HG03060 (cell line): ENCODE measurements around the gene POLR1E.
"Not testable (repeated sequence)": the region's sequence is repeated elsewhere in the genome, so short reads cannot be mapped to it uniquely, and the experiment has no call there.

Experiments
- ATAC-seq: cut with Tn5 transposase; IDR thresholded peaks from one replicate; pipeline ENCODE4 v1.9.1; 2021; ENCODE audit warnings: low read depth, moderate number of reproducible peaks; ENCODE audit not compliant: unreplicated experiment

Gene POLR1E

DNA sequence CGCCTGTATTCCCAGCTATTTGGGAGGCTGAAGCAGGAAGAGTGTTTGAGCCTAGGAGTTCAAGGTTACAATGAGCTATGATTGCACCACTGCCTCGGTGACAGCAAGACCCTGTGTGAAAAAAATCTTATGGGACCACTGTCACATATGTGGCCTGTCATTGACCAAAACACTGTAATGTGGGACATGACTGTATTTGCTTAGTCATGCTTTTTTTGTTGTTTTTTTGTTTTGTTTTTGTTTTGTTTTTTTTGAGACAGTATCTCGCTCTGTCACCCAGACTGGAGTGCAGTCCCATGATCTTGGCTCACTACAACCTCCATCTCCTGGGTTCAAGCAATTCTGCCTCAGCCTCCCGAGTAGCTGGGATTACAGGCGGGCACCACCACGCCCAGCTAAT, 13.5 kb downstream of the POLR1E start:
- no peak for ATAC-seq

DNA sequence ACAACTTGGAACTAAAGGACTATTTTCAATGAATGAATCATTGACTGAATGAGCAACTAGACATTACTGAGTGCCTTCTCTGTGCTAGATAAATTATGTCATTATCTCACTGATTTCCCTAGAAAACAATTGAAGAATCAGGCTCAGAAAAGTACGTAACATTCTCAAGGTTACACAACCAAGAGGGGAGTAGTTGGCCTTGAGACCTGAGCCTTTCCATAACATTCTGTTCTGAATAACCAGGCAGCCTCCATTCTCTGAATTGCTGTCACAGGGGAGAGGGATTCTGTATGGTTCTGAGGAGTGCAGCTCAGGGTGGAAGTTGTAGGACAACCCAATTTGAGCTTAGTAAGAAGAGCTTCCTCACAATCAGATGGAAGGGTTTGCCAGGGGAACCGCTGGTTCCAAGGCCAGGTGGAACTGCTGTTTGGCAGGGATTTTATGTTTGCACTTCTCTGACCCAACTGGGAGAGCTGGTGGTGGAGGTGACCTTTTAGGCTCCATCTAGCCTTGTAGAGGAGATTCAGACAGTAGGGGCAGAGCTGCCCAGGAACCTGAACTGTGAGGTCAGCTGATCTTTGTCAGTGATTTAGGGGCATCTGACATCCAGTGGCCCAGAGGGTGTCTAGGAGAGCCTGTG, 16.3 kb downstream of the POLR1E start:
- no peak for ATAC-seq

DNA sequence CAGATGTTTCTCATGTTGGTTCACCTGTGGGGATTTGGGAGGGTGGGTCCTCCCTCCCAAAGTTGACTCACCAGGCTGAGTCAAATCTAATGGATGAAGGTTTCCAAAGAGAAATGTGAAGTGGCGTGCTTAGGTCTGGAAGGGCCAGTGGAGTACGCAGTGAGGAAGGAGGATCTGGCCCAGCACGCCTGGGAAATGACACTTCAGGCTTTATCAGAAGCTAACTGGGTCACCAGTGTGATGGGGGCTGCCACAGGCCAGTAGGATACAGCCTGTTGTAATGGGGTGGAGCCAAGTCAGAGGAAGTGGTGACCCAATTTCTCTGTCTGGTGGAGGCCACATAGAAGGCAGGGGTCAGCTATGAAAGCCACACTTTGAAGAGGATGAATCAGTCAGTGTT, 18.0 kb downstream of the POLR1E start:
- no peak for ATAC-seq

DNA sequence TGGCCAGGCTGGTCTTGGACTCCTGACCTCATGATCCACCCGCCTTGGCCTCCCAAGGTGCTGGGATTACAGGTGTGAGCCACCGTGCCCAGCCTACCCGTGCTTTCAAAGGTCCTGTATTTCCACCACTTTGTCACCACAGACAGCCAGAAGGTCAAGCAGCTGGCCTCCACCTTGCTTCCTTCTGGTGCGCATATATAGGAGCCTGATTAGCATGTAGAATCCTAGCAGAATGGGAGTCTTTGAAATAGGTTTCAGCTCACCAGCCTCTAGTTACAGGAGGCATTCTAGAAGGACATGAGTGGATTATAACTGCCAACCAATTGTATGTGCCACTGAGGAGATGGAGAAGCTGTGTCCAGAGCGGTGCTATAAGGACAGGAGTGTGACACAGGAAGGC, 18.9 kb downstream of the POLR1E start:
- ATAC-seq, result no peak

DNA sequence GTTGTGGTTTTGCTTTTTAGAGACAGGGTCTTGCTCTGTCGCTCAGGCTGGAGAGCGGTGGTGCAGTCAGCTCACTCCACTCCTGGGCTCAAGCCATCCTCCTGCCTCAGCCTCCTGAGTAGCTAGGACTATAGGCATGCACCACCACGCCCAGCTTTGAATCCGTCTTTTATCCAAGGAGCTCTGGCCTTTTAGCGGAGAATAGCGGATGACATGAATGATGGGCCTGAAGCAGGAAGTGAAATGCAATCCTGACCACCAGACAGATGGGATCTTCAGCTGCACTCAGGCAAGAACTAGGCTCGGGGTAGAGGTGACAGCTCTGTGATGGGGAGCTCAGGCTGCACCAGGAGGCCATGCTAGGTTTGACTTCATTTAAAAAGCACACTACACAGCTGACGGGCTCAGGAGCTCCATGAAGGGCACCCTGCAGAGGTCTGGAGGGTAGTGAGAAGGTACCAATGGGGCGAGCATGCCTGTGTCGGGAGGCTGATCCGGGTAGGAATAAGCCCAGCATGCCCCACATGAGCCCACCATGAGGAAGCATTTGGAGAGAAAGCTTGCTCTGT, 21.9 kb downstream of the POLR1E start:
- ATAC-seq, result no peak

DNA sequence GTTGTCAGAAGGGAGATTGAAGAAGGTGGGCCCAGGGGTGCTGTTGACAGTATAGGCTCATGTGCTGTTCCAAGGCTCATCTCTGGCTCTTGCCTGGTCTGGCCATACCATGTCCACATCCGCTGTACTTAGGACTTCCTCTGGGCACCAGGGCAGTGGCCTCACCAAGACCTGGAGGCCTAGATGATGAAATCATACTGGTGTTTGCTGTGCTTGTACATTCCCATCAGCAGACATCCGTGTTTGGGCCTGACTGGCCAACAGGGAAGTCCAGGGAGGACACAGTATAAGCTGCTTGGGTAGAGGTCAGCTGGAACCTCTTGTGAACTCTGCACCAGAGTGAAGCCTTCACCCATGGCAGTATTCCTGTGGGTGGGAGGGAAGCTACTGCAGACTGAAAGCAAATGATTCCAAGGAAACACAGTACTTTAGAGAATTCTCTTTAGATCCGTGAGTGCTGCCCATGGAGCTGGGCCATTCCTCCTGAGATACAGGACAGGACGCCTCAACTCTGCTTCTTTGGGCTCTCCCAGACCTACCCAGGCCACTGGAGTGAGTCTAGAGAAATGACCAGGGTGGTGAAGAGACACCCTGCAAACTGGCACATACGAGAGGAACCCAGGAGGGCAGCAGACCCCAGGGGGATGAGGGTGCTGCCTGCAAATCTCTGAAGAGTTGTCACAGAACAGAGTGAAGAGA, 22.5 kb downstream of the POLR1E start:
- no peak for ATAC-seq

DNA sequence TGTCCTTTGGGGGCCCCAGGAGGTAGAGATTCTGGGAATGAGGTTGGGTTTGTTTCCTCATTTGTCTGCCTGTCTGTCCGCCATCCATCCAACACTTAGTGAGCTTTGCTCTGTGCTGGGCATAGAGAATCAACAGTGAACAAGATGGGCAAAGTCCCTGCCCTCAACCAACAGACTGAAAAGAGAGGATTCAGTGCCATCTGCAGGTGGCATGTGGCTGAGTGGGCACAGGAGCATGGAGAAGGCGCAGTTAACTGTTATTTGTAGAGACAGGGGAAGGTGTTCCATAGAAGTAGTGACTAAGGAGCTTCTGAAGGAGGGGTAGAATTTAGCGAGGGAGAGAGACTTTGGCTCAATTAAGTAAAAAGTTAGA, 23.1 kb downstream of the POLR1E start:
- no peak for ATAC-seq

DNA sequence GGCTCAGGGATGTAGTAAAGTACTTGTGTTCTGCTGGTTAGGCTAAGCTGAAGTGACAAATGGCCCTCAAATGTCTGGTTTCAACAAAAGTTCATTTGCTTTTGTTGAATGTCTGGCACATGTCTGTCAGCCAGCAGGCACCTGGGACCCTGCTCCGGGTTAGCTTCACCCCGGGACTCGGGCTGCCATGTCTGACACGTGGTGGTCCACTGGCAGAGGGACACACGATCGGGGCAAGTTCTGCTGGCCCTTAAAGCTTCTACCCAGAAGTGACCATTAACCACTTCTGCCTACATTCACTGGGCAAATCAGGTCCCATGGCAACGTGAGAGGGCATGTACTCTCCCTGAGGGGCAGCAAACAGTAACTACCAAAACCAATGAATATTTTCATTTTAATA, 23.8 kb downstream of the POLR1E start:
- no peak for ATAC-seq

DNA sequence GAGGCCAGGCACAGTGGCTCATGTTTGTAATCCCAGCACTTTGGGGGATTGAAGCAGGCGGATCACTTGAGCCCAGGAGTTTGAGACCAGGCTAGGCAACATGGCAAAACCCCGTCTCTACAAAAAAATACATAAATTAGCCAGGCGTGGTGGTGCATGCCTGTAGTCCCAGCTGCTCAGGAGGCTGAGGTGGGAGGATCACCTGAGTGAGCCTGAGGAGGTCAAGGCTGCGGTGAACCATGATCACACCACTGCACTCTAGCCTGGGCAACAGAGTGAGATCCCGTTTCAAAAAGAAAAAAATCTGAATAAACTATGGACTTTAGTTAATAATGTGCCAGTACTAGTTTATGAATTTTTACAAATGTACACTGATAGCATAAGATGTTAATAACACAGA, 24.3 kb downstream of the POLR1E start:
- not testable (repeated sequence) for ATAC-seq

DNA sequence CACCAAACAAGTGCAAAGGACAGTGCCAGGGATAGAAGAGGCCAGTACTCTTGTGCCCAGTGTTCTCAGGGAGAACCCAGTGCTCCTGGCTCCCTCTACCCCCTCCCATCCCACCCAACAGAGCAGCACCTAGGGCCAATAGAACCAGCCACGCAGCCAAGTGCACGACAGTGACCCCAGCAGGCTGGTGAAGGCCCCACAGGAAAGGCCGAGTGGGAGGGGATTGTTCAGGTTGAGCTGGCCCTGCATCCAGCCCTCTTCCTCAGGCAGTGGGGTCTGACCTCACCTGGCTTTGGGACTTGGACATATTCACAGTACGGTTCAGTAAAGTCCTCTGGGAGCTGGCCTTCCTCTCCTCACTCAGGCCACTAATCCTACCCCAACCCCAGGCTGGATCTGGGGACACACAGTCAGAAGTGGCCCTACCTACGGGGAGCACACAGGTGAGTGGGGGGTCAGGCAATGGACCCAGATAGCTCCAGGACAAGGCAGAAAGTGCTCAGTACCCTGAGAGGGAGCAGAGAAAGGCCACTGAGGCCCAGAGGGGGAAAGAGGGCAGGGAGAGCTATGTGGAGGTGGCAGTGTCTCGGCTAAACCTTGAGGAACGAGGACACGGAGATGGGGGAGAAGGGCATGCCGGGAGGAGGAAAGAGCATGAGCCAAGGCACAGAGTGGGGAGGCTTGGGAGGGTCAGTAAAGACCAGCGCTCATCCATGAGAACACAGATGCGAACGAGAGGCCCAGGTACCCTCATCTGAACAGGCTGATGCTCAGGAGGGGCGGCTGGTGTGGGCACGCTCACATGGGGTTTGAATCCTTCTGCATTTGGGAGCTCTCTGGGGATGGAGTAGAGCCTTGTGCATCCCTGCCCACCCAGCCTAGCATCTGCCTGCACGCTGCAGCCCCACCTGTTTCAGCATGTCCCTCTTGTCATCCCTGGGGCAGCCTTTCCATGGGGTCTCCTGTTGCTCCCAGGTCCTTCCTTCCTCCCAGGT, 25.6 kb downstream of the POLR1E start:
- no peak for ATAC-seq

DNA sequence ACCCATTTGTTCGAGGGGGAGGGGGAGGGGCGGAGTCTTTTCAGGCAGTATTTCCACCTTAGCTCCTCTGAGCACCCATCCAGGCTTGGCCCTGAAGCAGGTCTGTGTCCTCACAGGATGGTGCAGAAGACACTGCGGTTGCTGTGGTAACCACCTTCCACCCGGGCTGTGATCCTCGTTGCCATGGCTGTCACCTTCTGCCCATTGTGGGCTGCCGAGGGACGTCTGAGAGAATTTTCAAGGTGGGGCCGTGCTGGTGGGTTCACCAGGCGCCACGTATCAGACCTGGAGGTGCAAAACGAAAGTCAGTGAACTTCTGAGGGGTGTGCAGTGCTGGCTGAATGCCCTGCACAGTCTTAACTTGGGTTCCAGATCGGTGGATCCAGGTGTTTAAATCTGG, 26.7 kb downstream of the POLR1E start:
- no peak for ATAC-seq

DNA sequence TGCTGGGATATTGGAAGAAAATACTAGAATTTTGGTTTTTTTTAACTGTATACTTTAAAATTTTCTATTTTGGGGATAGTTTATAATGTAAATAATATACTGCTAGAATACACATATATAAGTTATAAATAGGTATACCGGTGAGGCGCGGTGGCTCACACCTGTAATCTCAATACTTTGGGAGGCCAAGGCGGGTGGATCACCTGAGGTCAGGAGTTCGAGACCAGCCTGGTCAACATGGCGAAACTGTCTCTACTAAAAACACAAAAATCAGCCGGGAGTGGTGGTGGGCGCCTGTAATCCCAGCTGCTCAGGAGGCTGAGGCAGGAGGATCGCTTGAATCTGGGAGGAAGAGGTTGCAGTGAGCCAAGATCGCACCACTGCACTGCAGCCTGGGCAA, 28.7 kb downstream of the POLR1E start:
- ATAC-seq, result not testable (repeated sequence)

DNA sequence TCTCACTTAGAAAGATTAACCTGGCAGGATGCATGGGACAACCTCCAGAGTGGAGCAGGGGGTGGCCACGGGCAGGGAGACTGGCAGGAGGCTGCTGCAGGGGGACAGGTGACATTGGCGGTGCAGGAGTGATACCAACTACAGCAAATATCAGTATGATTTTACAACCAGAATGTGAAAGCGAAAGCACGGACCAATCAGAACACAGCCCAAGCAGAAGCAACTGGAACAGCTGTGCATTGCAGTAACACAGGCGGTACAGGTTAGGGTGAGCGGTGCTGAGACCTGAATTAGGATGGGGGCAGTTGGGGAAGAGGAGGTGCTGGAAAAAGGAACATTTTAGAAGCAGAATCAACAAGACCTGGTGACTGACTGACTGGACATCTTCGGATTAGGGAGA, 29.3 kb downstream of the POLR1E start:
- ATAC-seq, result no peak

DNA sequence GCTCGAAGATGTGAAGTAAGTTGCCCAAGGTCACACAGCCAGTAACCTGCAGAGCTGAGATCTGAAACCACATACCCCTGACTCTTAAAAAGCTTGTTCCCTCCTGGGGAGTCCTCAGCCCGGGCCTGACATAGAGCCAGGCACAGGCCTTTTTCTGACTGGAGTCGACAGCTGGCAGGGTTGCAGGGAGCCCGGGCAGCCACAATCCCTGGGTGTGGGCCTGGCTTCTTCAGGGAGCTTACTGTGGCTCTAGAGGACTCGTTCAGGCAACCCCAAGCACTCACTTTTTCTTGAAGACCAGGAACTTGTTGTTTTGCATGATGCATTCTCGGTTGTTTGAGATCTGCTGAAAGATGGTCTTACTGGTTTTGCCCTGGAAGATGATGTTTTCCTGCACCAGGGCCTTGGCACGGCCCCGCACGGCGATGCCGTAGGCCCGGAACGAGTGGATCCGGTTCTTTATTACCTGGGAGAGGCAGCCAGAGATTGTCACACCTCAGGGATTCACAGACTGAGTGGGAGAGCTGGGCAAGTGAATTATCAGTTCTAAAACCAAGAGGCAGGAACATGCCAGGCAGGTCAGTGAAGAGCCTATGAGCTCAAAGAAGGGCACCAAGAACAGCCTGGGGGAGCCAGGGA, 30.0 kb downstream of the POLR1E start:
- ATAC-seq, result no peak

DNA sequence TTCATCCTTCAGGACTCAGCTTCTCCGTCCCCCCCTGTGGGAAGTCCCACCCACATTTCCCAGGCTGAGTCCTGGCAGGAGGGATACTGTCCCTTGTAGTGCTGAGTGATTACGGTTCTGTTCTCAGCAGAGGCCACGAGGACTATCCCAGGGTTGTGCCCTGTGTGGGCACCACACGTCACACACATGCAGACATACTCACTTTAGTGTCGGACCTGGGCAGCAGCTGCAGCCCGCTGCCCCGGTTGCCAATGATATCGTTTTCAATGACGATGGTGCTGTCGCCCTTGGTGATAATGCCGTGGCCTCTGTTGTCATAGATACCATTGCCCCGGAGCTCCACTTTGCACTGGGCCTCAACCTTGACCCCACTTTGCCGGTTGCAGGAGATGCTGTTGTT, 32.2 kb downstream of the POLR1E start:
- ATAC-seq, result no peak

DNA sequence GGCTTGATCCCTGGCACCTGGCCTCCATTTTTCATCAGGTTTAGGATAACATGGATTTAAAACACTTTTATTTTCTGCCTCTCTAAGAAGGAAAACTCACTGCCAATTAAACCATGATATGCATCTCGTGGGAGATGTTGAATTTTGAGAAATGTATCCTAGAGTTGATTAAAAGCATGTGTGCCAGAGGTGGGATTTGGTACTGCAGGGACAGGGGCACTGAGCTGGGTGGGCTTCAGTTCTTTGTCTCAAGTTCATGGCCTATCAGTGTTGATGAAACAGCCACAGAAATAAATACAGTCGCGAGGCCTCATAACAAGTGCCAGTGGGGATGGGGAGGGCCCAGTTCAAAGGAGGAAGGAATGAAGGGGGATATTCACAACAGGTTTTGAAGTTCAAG, 34.9 kb downstream of the POLR1E start:
- no peak for ATAC-seq

DNA sequence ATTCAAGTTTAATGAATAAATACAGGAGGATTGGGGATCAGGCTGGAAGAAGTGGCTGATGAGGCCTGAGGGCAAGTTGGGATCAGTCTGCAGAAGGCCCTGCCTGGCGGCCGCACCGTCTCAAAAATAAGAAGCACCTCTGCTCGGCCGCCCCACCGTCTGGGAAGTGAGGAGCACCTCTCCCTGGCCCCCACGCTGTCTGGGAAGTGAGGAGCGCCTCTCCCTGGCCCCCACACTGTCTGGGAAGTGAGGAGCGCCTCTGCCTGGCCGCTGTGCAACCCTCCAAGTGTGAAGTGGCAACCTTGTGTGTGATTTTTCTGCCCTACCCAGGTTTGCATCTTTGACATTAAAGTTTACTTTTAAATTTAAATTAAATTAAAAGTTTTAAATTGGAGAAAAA, 35.4 kb downstream of the POLR1E start:
- ATAC-seq, result no peak

DNA sequence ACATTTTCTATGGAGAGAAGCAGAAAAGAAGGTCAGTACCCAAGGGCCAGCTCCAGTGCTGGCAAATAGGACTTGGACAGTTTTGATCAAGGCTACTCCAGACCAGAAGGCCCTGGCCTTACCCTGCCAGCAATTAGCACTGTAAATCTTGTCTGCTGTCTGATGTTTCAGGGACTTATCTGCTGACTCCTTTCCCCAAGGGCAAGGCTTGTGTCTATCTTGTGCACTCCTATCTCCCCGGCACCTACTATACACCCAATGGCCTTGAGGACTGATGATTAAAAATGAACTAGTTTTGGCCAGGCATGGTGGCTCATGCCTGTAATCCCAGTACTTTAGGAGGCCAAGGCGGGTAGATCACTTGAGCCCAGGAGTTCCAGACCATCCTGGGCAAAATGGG, 37.2 kb downstream of the POLR1E start:
- ATAC-seq, result no peak

DNA sequence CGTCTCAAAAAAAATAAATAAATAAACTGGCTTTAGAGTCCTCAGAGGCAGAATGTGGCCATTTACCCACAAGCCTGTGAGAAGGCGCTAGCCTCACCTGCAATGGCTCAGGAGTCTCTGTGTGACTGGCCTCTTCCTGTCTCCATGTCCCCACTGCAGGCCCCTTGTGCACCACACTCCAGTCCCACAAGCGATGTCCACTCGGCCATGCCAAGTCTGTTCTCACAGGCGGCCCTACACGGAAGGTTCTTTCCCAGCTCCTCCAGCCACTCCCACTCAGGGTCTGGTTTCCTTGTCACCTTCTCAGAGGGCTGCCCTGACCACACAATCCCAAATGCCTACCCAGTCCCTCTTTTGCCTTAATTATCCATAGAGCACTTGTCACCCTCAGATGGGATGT, 38.2 kb downstream of the POLR1E start:
- no peak for ATAC-seq

DNA sequence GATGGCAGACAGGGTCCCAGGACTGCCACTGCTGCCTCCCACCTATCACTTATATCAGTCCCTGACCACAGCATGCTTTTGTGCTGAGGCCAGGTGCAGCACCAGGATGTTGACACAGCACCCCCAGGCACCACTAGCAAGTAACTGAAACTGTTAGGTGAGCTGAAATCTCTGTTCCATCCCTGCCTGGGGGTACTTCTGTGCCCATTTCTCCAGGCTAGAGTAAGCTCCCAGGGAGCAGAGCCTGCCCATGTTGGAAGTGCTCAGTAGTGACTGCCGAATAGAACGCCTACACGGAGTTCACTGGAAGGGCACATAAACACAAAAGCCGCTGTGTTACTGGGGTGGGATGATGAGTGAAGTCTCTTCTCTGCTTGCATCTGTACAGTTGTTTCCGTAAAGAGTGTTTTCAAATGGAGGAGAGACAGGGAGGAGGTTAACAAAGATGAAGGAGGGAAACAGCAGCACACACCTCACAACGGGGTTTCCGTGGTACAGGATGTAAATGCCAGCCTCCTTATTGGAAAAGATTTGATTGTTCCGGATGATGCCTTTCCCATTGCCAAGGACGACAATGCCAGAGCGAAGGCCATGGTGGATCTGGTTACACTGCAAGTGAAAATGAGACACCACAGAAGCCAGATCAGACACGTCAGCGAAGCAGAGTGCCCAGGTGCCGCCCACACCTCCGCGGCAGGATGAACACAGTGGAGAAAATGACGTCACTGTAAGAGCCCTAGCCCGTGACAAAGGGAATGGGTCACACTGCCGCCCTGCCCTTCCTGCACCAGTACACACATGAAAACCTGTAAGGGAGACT, 43.1 kb downstream of the POLR1E start:
- ATAC-seq, result no peak
